Panc1 (cell line): Measurements from ENCODE around the gene HIGD1A.

Experiments
- CTCF ChIP-seq: fragments of 450-650 bp; IDR thresholded peaks from 2 replicates; pipeline ENCODE4 v1.5.1; 2017; ENCODE audit warnings: mild to moderate bottlenecking
- POLR2AphosphoS5 ChIP-seq: IDR thresholded peaks from 2 replicates; pipeline ENCODE4 v1.6.1; 2012; ENCODE audit warnings: mild to moderate bottlenecking, low read depth, low read length, moderate library complexity
- REST ChIP-seq, 2 experiments: IDR thresholded peaks; 2 replicates each; pipeline ENCODE4 v1.6.1; 2011 to 2012; ENCODE audit warnings: low read depth in 2 of 2, control low read depth in 1 of 2, low read length in 1 of 2, mild to moderate bottlenecking in 1 of 2, moderate library complexity in 1 of 2; ENCODE audit not compliant: insufficient read depth in 1 of 2
- SIN3A ChIP-seq: IDR thresholded peaks from 2 replicates; pipeline ENCODE4 v1.6.1; 2012; ENCODE audit warnings: low read depth, mild to moderate bottlenecking, low read length, moderate library complexity, borderline replicate concordance; ENCODE audit not compliant: insufficient read depth
- TCF7L2 ChIP-seq: IDR thresholded peaks from 2 replicates; pipeline ENCODE4 v1.6.1; 2011; ENCODE audit warnings: mild to moderate bottlenecking, low read depth, low read length, inconsistent platforms

GRCh38 chr3:42815826-42816225 lies 11.5 kb upstream of the HIGD1A start:
- no peak for TF ChIP-seq CTCF
- no peak for TF ChIP-seq POLR2AphosphoS5
- no peak for TF ChIP-seq SIN3A
- TF ChIP-seq REST (IDR thresholded peaks at IDR 0.05; ENCODE audit: insufficient read depth in 1 of 2, low read depth in 2 of 2, low read length in 1 of 2) = no peak
- TF ChIP-seq TCF7L2 = no peak
